Measurements from ENCODE around the gene C1orf141.

GRCh38 chr1:67088440-67088839, 46.3 kb downstream of the C1orf141 start:
- TF ChIP-seq CTCF (IDR thresholded peaks at IDR 0.05; ENCODE audit: low read length) (no peak), EZH2 (IDR thresholded peaks at IDR 0.05; ENCODE audit: borderline replicate concordance, low read length) (no peak)
